OCI-LY1 (cell line): ENCODE results near the gene ZCCHC8.
A peak's percentile ranks its signal among the peaks of the same experiment; 100 is the strongest.

Source experiments
- H2AFZ ChIP-seq: fragments of 200-600 bp; sonication (generic), shearing (Covaris generic); 2 replicates; pipeline ENCODE4 v1.6.0; 2014; ENCODE audit warnings: antibody characterized with exemption, mild to moderate bottlenecking, low read length
- H3F3A ChIP-seq: fragments of 200-600 bp; sonication (generic), shearing (Covaris generic); 2 replicates; pipeline ENCODE4 v1.6.0; 2014; ENCODE audit warnings: mild to moderate bottlenecking, antibody characterized with exemption, low read length, moderate library complexity; ENCODE audit not compliant: insufficient read depth
- H3K27ac ChIP-seq: fragments of 200-600 bp; sonication (generic); 2 replicates; pipeline ENCODE4 v1.5.1; 2014; ENCODE audit warnings: low read length, mixed run types, mild to moderate bottlenecking, low read depth; ENCODE audit not compliant: poor library complexity, severe bottlenecking
- H3K27me3 ChIP-seq: fragments of 200-600 bp; sonication (generic); 2 replicates; pipeline ENCODE4 v1.6.0; 2014; ENCODE audit warnings: antibody characterized with exemption, mild to moderate bottlenecking, low read length, moderate library complexity; ENCODE audit not compliant: insufficient read depth
- H3K36me3 ChIP-seq: fragments of 200-600 bp; sonication (generic); 2 replicates; pipeline ENCODE4 v1.6.1; 2014; ENCODE audit warnings: mild to moderate bottlenecking, antibody characterized with exemption, low read length, moderate library complexity, mixed read lengths; ENCODE audit not compliant: insufficient read depth
- H3K4me1 ChIP-seq: fragments of 200-600 bp; sonication (generic); 2 replicates; pipeline ENCODE4 v1.5.1; 2014; ENCODE audit warnings: mild to moderate bottlenecking, low read length, moderate library complexity; ENCODE audit not compliant: insufficient read depth, severe bottlenecking
- H3K4me2 ChIP-seq: fragments of 200-600 bp; sonication (generic), shearing (Covaris generic); 2 replicates; pipeline ENCODE4 v1.6.1; 2014; ENCODE audit warnings: low read length
- H3K4me3 ChIP-seq: fragments of 200-600 bp; sonication (generic); 2 replicates; pipeline ENCODE4 v1.5.1; 2014; ENCODE audit warnings: low read length, low read depth, mild to moderate bottlenecking, mixed read lengths; ENCODE audit not compliant: poor library complexity, severe bottlenecking
- H3K79me2 ChIP-seq: fragments of 200-600 bp; shearing (Covaris generic); 2 replicates; pipeline ENCODE4 v1.6.1; 2016; ENCODE audit warnings: mixed run types, low read length, mixed read lengths; ENCODE audit not compliant: insufficient read depth
- H3K9ac ChIP-seq: fragments of 200-600 bp; sonication (generic), shearing (Covaris generic); 2 replicates; pipeline ENCODE4 v1.6.1; 2014; ENCODE audit warnings: mild to moderate bottlenecking, low read length, mixed read lengths
- H3K9me2 ChIP-seq: fragments of 200-600 bp; sonication (generic), shearing (Covaris generic); 2 replicates; pipeline ENCODE4 v1.6.1; 2014; ENCODE audit warnings: low read depth, mild to moderate bottlenecking, low read length, mixed read lengths
- H3K9me3 ChIP-seq: fragments of 200-600 bp; shearing (Covaris generic); 2 replicates; pipeline ENCODE4 v1.6.1; 2014; ENCODE audit warnings: low read length, mixed read lengths
- H4K20me1 ChIP-seq: fragments of 200-600 bp; sonication (generic), shearing (Covaris generic); 2 replicates; pipeline ENCODE4 v1.6.0; 2016; ENCODE audit warnings: mild to moderate bottlenecking, low read length; ENCODE audit not compliant: insufficient read depth
- EZH2 ChIP-seq: fragments of 200-600 bp; sonication (generic), shearing (Covaris generic); IDR thresholded peaks from 2 replicates; pipeline ENCODE4 v1.8.0; 2017; ENCODE audit warnings: borderline replicate concordance, mixed run types, mild to moderate bottlenecking, antibody characterized with exemption, low read length, moderate library complexity, mixed read lengths
- TF ChIP-seq, protein P1 (sequence below): fragments of 200-600 bp; sonication (generic), shearing (Covaris generic); IDR thresholded peaks from 2 replicates; pipeline ENCODE4 v1.5.1; 2017; ENCODE audit warnings: mild to moderate bottlenecking, antibody characterized with exemption, low read length, moderate library complexity, mixed read lengths

Gene ZCCHC8

DNA sequence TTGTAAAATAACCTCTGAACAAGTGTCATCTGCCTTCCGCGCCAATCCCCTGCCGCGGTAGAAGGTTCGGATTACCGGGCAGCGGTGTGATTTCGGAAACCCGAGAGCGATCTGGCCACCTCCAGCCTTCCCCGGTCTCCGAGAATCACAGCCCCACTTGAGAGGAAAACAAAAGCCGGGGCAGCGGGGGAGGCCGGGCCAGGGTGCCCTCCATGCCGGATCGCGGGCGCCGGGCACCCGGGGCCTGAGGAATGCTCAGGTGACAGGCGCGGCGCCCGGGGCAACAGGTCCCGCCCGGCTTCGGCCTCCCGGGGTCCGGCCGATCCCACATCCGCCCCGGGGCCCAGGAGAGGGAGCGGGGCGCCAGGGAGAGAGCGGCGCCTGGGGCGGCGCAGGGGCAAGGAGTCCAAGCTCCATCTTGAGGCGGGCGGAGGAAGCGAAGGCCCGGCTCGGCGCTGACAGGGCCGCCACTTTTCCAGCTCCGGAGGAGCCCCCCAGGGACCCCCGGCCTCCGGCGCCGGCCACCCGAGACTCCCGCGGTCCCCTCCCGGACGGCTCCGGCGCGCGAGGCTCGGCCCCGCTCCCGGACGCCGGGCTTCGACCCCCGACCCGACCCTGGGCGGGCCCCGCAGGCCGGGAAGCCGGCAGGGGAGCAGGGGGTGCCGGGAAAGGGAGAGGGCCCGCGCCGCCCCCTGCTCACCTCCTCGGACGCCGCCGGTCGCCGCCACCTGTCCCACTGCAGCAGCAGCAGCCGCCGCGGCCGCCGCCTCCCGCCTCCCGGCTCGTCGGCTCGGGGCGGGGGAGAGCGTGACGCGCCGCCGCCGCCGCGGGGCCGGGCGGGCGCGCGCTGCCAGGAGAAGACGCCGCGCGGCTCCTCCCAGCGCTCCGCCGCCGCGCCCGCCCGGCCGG, 78.7 kb downstream of the ZCCHC8 start, which contains the start of gene CLIP1:
Gene CLIP1 (minus strand): TSS at position 849 of the 909 bp plus-strand sequence. CDS start 42,217 bp downstream, outside the sequence.
- no peak for TF ChIP-seq EZH2
- TF ChIP-seq, protein P1, sequence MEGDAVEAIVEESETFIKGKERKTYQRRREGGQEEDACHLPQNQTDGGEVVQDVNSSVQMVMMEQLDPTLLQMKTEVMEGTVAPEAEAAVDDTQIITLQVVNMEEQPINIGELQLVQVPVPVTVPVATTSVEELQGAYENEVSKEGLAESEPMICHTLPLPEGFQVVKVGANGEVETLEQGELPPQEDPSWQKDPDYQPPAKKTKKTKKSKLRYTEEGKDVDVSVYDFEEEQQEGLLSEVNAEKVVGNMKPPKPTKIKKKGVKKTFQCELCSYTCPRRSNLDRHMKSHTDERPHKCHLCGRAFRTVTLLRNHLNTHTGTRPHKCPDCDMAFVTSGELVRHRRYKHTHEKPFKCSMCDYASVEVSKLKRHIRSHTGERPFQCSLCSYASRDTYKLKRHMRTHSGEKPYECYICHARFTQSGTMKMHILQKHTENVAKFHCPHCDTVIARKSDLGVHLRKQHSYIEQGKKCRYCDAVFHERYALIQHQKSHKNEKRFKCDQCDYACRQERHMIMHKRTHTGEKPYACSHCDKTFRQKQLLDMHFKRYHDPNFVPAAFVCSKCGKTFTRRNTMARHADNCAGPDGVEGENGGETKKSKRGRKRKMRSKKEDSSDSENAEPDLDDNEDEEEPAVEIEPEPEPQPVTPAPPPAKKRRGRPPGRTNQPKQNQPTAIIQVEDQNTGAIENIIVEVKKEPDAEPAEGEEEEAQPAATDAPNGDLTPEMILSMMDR, result peak; percentile 46
- Histone ChIP-seq H3K27ac (peak within 1 kb of the TSS; percentile 76), H2AFZ (0 out of 2 replicates have a peak within 1 kb of the TSS, but pooled peaks have one; percentile 31), H3F3A (0 out of 2 replicates have a peak, but pooled peaks cover 5% of the 10 kb centered on the region), H4K20me1 (no peaks in the 10 kb centered on the region), H3K9me2 (no peaks in the 10 kb centered on the region), H3K4me3 (peak within 1 kb of the TSS; percentile 97), H3K9me3 (no peaks in the 10 kb centered on the region), H3K36me3 (no peaks in the 10 kb centered on the region), H3K4me1 (peaks cover 40% of the 10 kb centered on the region), H3K9ac (peak within 1 kb of the TSS; percentile 93), H3K27me3 (no peaks in the 10 kb centered on the region), H3K4me2 (peak within 1 kb of the TSS; percentile 79), H3K79me2 (peaks cover 21% of the 10 kb centered on the region)
